Activated CD4-positive, alpha-beta T cell treated with anti-CD3 and anti-CD28 coated beads, Interleukin-2, amount 10 ng/mL, durations not matched to agents 7 days and 5 days (primary cell): ENCODE data around the gene DEDD2. TPM values are rescaled to one million over a fixed set of nuclear protein-coding genes. Genes with fewer than 3 reads are reported as not detected.
A peak's percentile ranks its signal among the peaks of the same experiment; 100 is the strongest.

Experiments used
- CTCF ChIA-PET: fragments of 350-600 bp; sonication (Branson Sonifier 250); formaldehyde crosslinking; loops from one replicate; lab custom pipeline; 2021; ENCODE audit warnings: antibody characterized with exemption; lab: Charles Lee
- POLR2A ChIA-PET: fragments of 350-600 bp; sonication (Branson Sonifier 250); formaldehyde crosslinking; loops from one replicate; lab custom pipeline; 2021; ENCODE audit warnings: antibody characterized with exemption; lab: Charles Lee
- DNase-seq: peaks from one replicate; pipeline ENCODE4 v3.0.0-alpha.2; 2020
- H3K27ac Mint-ChIP-seq: one replicate; pipeline ENCODE4 v1.8.0; 2021; ENCODE audit warnings: mild to moderate bottlenecking, moderate library complexity, mixed read lengths
- H3K27me3 Mint-ChIP-seq: one replicate; pipeline ENCODE4 v1.8.0; 2021; ENCODE audit warnings: mixed read lengths
- H3K36me3 Mint-ChIP-seq: one replicate; pipeline ENCODE4 v1.8.0; 2021; ENCODE audit warnings: low read depth, mixed read lengths
- H3K4me1 Mint-ChIP-seq: one replicate; pipeline ENCODE4 v1.8.0; 2021; ENCODE audit warnings: mixed read lengths
- H3K4me3 Mint-ChIP-seq: one replicate; pipeline ENCODE4 v1.8.0; 2021; ENCODE audit warnings: mild to moderate bottlenecking, moderate library complexity, mixed read lengths
- H3K9me3 Mint-ChIP-seq: one replicate; pipeline ENCODE4 v1.8.0; 2021; ENCODE audit warnings: mixed read lengths
- total RNA-seq, 2 experiments: library from RNA; stranded (reverse); gene quantifications; one replicate each; pipeline ENCODE4 v1.2.3, GENCODE V29; 2021

The DEDD2 gene
- total RNA-seq, 2 experiments from 2014 or later, result 37.2 to 42.4 TPM

DNA sequence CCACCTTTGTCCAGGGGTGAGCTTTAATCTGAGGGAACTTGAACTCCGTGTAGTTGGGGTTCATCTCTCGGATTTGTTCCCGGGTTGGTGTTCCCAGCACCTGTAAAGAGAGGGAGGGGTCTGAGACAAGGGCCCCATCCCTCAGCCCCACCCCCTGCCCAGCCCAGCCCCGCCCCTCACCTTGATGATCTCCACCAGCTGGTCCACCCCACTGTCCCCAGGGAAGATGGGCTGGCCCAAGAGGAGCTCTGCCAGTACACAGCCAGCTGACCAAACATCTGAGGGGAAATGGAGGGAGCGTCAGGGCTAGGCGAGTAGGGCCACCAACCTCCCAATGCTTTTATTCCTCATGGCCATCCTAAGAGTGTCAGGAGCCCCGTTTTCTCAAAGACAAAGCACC is 15.6 kb upstream of the DEDD2 start:
- Mint-ChIP-seq H3K27me3 (no peaks in the 10 kb centered on the region), H3K4me1 (peaks cover 24% of the 10 kb centered on the region), H3K4me3 (no peak overlapping the region), H3K27ac (no peak overlapping the region), H3K9me3 (no peaks in the 10 kb centered on the region), H3K36me3 (peaks cover 62% of the 10 kb centered on the region)
- ChIA-PET POLR2A (no interaction called here), CTCF (interaction anchor here (1.7 to 3.1 kb wide), 2 partner anchors 10 to 46 kb away, joined by 6 to 11 read pairs; partner anchors contain the start of gene GSK3A)
- DNase-seq, result no peak

DNA sequence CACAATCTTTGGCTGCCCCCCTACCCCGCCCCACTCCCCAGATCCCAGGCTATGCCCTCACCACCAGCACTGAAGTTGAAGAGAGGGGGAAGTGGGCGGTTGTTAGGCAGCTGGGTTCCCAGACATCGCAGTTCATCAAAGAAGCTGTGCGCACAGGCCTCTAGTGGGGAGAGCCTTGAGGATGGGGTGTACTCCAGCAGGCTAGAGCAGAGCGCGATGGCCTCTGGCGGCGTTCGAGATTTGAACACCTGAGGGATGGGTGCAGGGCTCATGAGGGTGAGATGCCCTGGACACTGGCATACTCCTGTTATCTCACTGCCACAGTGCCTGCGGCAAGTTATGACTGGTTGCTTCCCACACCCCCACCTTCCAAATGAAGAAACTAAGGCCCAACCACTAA is 15.0 kb upstream of the DEDD2 start:
- POLR2A ChIA-PET, result no interaction called here
- Mint-ChIP-seq H3K27ac (no peak overlapping the region), H3K36me3 (peaks cover 66% of the 10 kb centered on the region), H3K4me3 (no peak overlapping the region), H3K4me1 (peaks cover 25% of the 10 kb centered on the region), H3K27me3 (no peaks in the 10 kb centered on the region), H3K9me3 (no peaks in the 10 kb centered on the region)
- DNase-seq, result no peak
- CTCF ChIA-PET, result interaction anchor here (3.1 kb wide), 1 partner anchor 10 kb away, joined by 11 read pairs; the partner anchor contains the start of gene GSK3A

GRCh38 chr19:42230571-42230970 is 13.1 kb upstream of the DEDD2 start:
- Mint-ChIP-seq H3K9me3 (no peaks in the 10 kb centered on the region), H3K27ac (no peak overlapping the region), H3K4me3 (no peak overlapping the region), H3K36me3 (peaks cover 61% of the 10 kb centered on the region), H3K27me3 (no peaks in the 10 kb centered on the region), H3K4me1 (peaks cover 28% of the 10 kb centered on the region)
- POLR2A ChIA-PET, result no interaction called here
- CTCF ChIA-PET, result interaction anchor here (4.0 kb wide), 1 partner anchor 13 kb away, joined by 12 read pairs; the partner anchor contains the start of gene GSK3A
- no peak for DNase-seq

DNA sequence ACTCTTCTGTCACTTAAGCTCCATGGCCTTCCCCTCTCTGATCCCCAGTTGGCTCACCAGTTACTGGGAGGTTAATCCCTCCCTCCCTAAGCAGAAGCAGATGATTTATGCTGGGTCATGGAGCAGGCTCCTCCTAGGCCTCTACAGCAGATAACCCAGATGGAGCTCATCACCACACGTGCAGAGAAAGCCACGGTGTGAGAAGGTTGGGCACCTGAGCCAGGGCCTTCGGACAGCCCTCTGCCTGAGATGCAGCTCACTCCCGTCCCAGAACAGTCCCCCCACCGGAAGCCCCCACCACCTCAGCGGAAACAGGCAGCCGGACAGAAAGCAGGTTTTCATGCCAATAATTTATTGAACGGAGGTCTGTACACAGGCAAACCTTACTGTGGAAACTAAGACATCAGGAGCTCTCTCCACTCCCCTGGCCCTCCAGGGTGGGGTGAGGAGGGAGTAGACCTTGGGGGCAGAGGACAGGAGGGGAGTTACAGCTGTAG is 12.4 kb upstream of the DEDD2 start:
- Mint-ChIP-seq H3K9me3 (no peaks in the 10 kb centered on the region), H3K36me3 (peaks cover 57% of the 10 kb centered on the region), H3K27ac (peak overlapping the region; percentile 85), H3K4me3 (no peak overlapping the region), H3K4me1 (peaks cover 28% of the 10 kb centered on the region), H3K27me3 (no peaks in the 10 kb centered on the region)
- ChIA-PET POLR2A (no interaction called here), CTCF (interaction anchor here (4.0 kb wide), 1 partner anchor 14 kb away, joined by 12 read pairs; the partner anchor contains the start of gene GSK3A)
- no peak for DNase-seq

DNA sequence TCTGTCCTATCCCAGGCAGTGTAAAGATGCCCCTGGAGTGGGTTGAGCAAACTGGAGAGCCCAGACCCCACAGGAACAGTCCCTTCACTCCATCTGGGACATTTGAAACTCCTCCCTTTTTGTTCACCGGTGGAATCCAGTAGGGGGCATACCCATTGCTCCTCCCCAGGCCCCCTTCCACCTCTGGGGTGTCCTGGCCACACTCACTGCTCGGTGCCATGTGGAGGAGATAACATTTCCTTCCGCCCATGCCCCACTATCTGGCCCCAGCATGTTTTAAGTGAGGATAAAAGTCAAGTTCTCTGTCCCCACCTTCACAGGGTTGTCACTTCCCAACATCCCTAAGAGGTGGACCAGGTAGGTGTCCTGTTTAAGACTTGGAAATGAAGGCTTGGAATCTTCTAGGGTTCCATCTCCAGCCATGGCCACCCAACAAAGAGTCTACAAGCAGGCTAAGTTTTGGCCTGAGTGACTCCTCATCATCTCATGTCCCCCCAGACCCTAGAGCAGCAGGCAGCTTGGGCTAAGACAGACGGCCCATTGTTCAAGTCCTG is 11.9 kb upstream of the DEDD2 start:
- Mint-ChIP-seq H3K4me1 (peaks cover 28% of the 10 kb centered on the region), H3K36me3 (peaks cover 61% of the 10 kb centered on the region), H3K9me3 (no peaks in the 10 kb centered on the region), H3K27me3 (no peaks in the 10 kb centered on the region), H3K27ac (peak overlapping the region; percentile 85), H3K4me3 (no peak overlapping the region)
- ChIA-PET POLR2A (no interaction called here), CTCF (interaction anchor here (4.0 kb wide), 1 partner anchor 15 kb away, joined by 12 read pairs; the partner anchor contains the start of gene GSK3A)
- DNase-seq, result no peak

GRCh38 chr19:42228641-42229040 is 11.2 kb upstream of the DEDD2 start:
- ChIA-PET CTCF (interaction anchor here (0.6 to 4.0 kb wide), 2 partner anchors 15 to 172 kb away, joined by 4 to 12 read pairs; partner anchors contain the start of gene GSK3A), POLR2A (interaction anchor here (0.6 kb wide), 2 partner anchors 158 to 1055 kb away, joined by 3 to 6 read pairs; no protein-coding TSS in a partner anchor)
- no peak for DNase-seq
- H3K4me3 Mint-ChIP-seq, result no peak overlapping the region
- H3K27me3 Mint-ChIP-seq, result no peaks in the 10 kb centered on the region
- H3K27ac Mint-ChIP-seq, result no peak overlapping the region
- peaks cover 31% of the 10 kb centered on the region for H3K4me1 Mint-ChIP-seq
- peaks cover 60% of the 10 kb centered on the region for H3K36me3 Mint-ChIP-seq
- no peaks in the 10 kb centered on the region for H3K9me3 Mint-ChIP-seq

- DNase-seq, result no peak
- H3K27me3 Mint-ChIP-seq, result no peaks in the 10 kb centered on the region
- no peak overlapping the region for H3K4me3 Mint-ChIP-seq
- H3K27ac Mint-ChIP-seq, result peak overlapping the region; percentile 76
- POLR2A ChIA-PET, result no interaction called here
- H3K4me1 Mint-ChIP-seq, result peaks cover 41% of the 10 kb centered on the region
- peaks cover 52% of the 10 kb centered on the region for H3K36me3 Mint-ChIP-seq
- CTCF ChIA-PET, result interaction anchor here (0.5 to 4.0 kb wide), 3 partner anchors 17 to 37 kb away, joined by 3 to 12 read pairs (median 3); partner anchors contain the start of gene GSK3A
- no peaks in the 10 kb centered on the region for H3K9me3 Mint-ChIP-seq
These were observed 9.4 kb upstream of the DEDD2 start for GRCh38 chr19:42226886-42227285.

DNA sequence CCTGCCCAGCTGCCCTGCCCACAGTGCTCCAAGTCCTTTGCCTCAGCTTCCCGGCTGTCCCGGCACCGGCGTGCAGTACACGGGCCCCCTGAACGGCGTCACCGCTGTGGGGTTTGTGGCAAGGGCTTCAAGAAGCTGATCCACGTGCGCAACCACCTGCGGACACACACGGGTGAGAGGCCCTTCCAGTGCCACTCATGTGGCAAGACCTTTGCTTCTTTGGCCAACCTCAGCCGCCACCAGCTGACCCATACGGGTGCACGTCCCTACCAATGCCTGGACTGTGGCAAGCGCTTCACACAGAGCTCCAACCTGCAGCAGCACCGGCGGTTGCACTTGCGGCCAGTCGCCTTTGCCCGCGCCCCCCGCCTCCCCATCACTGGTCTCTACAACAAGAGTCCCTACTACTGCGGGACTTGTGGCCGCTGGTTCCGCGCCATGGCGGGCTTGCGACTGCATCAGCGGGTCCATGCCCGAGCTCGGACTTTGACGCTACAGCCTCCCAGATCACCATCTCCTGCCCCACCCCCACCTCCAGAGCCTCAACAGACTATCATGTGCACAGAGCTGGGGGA is 8.3 kb upstream of the DEDD2 start:
- H3K4me1 Mint-ChIP-seq, result peaks cover 41% of the 10 kb centered on the region
- no peaks in the 10 kb centered on the region for H3K27me3 Mint-ChIP-seq
- no peak for DNase-seq
- ChIA-PET POLR2A (no interaction called here), CTCF (interaction anchor here (1.0 to 1.4 kb wide), 3 partner anchors 10 to 54 kb away, joined by 3 to 4 read pairs (median 3); no protein-coding TSS in a partner anchor)
- no peaks in the 10 kb centered on the region for H3K9me3 Mint-ChIP-seq
- peaks cover 44% of the 10 kb centered on the region for H3K36me3 Mint-ChIP-seq
- no peak overlapping the region for H3K4me3 Mint-ChIP-seq
- H3K27ac Mint-ChIP-seq, result no peak overlapping the region

DNA sequence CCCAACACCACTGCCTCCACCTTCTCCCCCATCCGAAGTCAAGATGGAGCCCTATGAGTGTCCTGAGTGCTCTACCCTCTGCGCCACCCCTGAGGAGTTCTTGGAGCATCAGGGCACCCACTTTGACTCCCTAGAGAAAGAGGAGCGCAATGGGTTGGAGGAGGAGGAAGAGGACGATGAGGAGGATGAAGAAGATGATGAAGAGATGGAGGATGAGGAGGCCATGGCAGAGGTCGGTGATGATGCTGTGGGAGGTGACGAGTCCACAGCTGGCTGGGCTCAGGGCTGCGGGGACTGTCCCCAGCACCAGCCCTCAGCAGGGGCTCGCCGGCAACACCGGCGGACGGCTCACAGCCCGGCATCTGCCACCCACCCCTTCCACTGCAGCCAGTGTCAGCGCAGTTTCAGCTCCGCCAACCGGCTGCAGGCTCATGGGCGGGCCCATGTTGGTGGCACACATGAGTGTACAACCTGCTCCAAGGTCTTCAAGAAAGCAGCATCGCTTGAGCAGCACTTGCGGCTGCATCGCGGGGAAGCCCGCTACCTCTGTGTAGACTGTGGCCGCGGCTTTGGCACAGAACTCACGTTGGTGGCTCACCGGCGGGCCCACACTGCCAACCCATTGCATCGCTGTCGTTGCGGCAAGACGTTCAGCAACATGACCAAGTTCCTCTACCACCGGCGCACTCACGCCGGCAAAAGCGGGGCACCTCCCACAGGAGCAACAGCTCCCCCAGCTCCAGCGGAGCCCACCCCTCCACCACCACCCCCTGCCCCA is 7.7 kb upstream of the DEDD2 start:
- Mint-ChIP-seq H3K9me3 (no peaks in the 10 kb centered on the region), H3K4me1 (peaks cover 45% of the 10 kb centered on the region), H3K4me3 (no peak overlapping the region), H3K27ac (no peak overlapping the region), H3K27me3 (no peaks in the 10 kb centered on the region), H3K36me3 (peaks cover 43% of the 10 kb centered on the region)
- CTCF ChIA-PET, result interaction anchor here (1.2 to 1.4 kb wide), 2 partner anchors 11 to 55 kb away, joined by 3 to 4 read pairs; no protein-coding TSS in a partner anchor
- no peak for DNase-seq
- POLR2A ChIA-PET, result no interaction called here

DNA sequence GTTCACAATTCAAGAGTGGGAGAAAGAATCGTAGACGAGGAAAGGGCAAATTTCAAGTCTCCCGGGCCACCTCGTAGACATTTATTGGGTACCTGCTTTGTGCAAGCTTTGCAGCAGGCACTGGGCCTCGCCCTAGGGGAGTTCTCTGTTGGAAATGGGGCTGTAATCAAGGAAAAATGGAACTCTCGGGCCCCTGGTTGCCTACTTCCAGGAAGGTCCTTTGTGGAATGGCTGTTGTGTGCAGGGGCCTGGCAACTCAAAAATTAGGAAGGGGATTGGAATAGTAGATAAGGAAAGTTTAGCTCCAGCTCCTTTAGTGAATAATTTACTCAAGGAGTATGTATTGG is 3.2 kb upstream of the DEDD2 start:
- ChIA-PET CTCF (no interaction called here), POLR2A (no interaction called here)
- Mint-ChIP-seq H3K4me1 (peaks cover 56% of the 10 kb centered on the region), H3K27me3 (no peaks in the 10 kb centered on the region), H3K9me3 (no peaks in the 10 kb centered on the region), H3K4me3 (peak overlapping the region; percentile 94), H3K36me3 (peaks cover 31% of the 10 kb centered on the region), H3K27ac (peak overlapping the region; percentile 92)
- no peak for DNase-seq

DNA sequence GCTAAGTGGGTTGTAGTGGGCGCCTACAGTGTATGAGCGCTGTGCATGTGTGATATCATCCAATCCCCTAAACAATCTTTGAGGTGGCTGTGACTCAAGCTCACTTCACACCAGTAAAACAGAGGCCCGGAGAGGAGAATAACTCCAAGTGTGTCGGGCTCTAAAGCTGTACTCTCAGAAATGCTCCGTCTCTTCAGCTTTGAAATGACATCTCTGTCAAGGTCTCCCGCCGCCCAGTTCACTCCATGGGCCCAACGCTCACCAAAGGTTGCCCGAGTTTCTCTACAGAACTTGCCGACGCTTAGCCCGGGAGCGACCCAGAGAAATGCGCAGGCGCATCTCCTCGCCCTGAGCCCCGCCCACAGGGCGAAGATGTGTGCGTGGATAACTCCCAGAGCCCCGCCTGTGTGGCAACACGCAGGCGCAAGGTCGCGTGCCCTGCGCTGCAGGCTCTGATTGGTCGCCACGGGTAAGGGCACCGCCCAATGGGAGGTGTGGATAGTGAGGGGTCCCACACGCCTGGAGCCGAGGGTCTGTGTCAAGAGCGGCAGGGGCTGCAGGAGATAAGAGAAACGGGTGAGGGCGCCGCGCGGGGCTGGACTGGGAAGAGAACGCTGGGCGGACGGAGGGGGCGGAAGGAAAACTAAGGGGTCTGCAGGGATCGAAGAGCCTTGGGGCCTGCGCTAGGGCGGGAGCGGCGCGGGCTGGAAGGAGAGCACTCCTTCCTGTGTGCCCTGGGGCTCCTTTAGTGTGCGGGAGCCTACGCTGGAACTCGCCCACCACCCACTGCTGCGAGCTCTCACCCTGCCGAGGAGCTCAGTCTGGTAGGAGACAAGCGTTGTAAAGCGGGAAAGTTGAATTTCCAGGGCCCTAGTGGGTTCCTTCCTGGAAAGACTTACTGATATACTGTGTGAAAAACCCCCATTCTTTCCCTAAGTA is 2.6 kb upstream of the DEDD2 start, which contains the start of gene ZNF526:
ZNF526 (plus strand) TSS at position 501 of the 939 bp plus-strand sequence. CDS start 4,092 bp downstream, outside the sequence.
- Mint-ChIP-seq H3K36me3 (peaks cover 34% of the 10 kb centered on the region), H3K27ac (peak within 1 kb of the TSS; percentile 95), H3K4me3 (peak within 1 kb of the TSS; percentile 94), H3K9me3 (no peaks in the 10 kb centered on the region), H3K27me3 (no peaks in the 10 kb centered on the region), H3K4me1 (peaks cover 62% of the 10 kb centered on the region)
- ChIA-PET POLR2A (no interaction called here), CTCF (interaction anchor here (0.6 kb wide), 1 partner anchor 1220 kb away, joined by 3 read pairs; no protein-coding TSS in a partner anchor)
- peak; percentile 97 for DNase-seq
